Astrocyte of the spinal cord (primary cell): Measurements from ENCODE around the gene KNSTRN.
A peak's percentile ranks its signal among the peaks of the same experiment; 100 is the strongest.

Source experiments
- DNase-seq: peaks from one replicate; pipeline ENCODE4 v3.0.0; 2011; ENCODE audit warnings: low read depth, low spot score
- H3K4me3 ChIP-seq: 2 replicates; pipeline ENCODE4 v1.5.1; 2011; ENCODE audit warnings: low read depth, mild to moderate bottlenecking, low read length, moderate library complexity
- in situ Hi-C: cut with HindIII; loops from 2 replicates; pipeline ENCODE4 v1.10.0; 2017; ENCODE audit warnings: low sequenced_read_pairs
- TF ChIP-seq, protein P1 (sequence below): IDR thresholded peaks from 2 replicates; pipeline ENCODE4 v1.5.1; 2012; ENCODE audit warnings: low read depth, mild to moderate bottlenecking, low read length, inconsistent platforms

The KNSTRN gene

GRCh38 chr15:40365624-40366456 is 16.7 kb upstream of the KNSTRN start:
- TF ChIP-seq, protein P1, sequence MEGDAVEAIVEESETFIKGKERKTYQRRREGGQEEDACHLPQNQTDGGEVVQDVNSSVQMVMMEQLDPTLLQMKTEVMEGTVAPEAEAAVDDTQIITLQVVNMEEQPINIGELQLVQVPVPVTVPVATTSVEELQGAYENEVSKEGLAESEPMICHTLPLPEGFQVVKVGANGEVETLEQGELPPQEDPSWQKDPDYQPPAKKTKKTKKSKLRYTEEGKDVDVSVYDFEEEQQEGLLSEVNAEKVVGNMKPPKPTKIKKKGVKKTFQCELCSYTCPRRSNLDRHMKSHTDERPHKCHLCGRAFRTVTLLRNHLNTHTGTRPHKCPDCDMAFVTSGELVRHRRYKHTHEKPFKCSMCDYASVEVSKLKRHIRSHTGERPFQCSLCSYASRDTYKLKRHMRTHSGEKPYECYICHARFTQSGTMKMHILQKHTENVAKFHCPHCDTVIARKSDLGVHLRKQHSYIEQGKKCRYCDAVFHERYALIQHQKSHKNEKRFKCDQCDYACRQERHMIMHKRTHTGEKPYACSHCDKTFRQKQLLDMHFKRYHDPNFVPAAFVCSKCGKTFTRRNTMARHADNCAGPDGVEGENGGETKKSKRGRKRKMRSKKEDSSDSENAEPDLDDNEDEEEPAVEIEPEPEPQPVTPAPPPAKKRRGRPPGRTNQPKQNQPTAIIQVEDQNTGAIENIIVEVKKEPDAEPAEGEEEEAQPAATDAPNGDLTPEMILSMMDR = no peak
- in situ Hi-C loops = no loop called here
- no peak overlapping the region for H3K4me3 ChIP-seq
- DNase-seq = no peak

DNA sequence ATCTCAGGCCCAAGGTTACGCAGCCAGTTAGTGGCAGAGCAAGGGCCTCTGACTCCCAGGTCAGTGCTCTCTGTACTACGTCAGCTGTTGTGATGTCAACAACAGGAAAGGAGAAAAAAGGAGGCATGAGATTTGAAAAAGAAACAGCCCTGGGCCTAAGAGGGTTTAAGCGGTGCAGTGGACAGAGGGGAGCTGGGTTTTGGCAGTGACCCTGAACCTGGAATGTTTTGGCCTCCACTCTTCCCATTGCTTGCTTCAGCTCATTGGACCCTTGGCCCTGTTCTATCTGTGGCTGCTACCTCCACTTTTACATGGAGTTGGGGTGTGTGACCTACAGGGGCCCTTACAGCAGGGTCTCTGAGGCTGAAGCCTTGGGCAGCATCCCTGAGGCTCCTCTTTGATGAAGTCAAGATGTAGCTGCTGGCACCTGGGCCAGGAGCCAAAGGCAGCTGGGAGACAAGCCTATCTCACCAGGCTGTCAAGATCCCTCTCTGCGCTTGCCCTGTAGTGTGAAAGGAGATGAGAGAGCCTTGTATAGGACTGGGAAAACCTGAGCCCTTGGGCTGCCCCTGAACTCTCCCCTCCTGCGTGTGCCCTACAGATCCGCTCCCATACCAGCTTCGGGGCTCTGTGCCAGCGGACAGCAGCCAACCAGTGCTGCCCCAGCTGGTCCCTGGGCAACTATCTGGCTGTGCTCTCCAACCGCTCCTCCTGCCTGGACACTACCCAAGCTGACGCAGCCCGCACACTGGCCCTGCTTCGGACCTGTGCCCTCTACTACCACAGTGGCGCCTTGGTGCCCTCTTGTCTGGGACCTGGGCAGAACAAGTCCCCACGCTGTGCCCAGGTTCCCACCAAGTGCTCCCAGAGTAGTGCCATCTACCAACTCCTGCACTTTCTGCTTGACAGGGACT is 15.8 kb upstream of the KNSTRN start:
- no peak for DNase-seq
- no peak overlapping the region for H3K4me3 ChIP-seq
- TF ChIP-seq, protein P1 = no peak
- in situ Hi-C loops = no loop called here

DNA sequence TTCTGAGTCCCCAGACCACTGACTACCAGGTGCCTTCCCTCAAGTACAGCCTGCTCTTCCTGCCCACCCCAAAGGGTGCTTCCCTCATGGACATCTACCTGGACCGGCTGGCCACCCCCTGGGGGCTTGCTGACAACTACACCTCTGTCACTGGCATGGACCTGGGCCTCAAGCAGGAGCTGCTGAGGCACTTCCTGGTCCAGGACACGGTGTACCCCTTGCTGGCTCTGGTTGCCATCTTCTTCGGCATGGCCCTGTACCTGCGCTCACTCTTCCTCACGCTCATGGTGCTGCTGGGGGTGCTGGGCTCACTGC is 15.2 kb upstream of the KNSTRN start:
- H3K4me3 ChIP-seq = no peak overlapping the region
- in situ Hi-C loops = no loop called here
- DNase-seq = no peak
- TF ChIP-seq, protein P1 = no peak

- peak overlapping the region; percentile 15 for H3K4me3 ChIP-seq
- TF ChIP-seq, protein P1 = peak; percentile 74
- DNase-seq = peak; percentile 82
- in situ Hi-C loops = no loop called here
These were observed 14.6 kb upstream of the KNSTRN start for GRCh38 chr15:40367686-40368611.

- in situ Hi-C loops = no loop called here
- TF ChIP-seq, protein P1 = no peak
These were observed 13.6 kb upstream of the KNSTRN start for GRCh38 chr15:40368719-40369473.

More at GRCh38 chr15:40368719-40369473, 13.6 kb upstream of the KNSTRN start:
- DNase-seq = no peak
- no peak overlapping the region for H3K4me3 ChIP-seq
